Esophagus squamous epithelium (tissue), 5 donors: Measurements from ENCODE around the gene TBXAS1. TPM values are rescaled to one million over a fixed set of nuclear protein-coding genes. Genes with fewer than 3 reads are reported as not detected.
A peak's percentile ranks its signal among the peaks of the same experiment; 100 is the strongest.

Experiments
- DNase-seq: peaks from one replicate; lab custom pipeline; 2025; lab: John Stamatoyannopoulos, UW
- H3K27ac ChIP-seq, 4 donors: fragments of 200-600 bp; sonication (generic); one replicate each; pipeline ENCODE4 v1.5.1; 2016 to 2019; ENCODE audit warnings: mild to moderate bottlenecking in 1 of 4
- H3K27me3 ChIP-seq, 4 donors: fragments of 200-600 bp; sonication (generic); 1 replicate in 3 of 4; 2 replicates in 1 of 4; pipeline versions ENCODE4 v1.5.1 to v1.6.0; 2017 to 2021; ENCODE audit warnings: antibody characterized with exemption in 1 of 4
- H3K36me3 ChIP-seq, 3 donors: fragments of 200-600 bp; sonication (generic); one replicate each; pipeline ENCODE4 v1.5.1; 2016 to 2019
- H3K4me1 ChIP-seq, 3 donors: fragments of 200-600 bp; sonication (generic); one replicate each; pipeline ENCODE4 v1.5.1; 2017 to 2019
- H3K4me3 ChIP-seq, 4 donors: fragments of 200-600 bp; sonication (generic); 1 replicate in 3 of 4; 2 replicates in 1 of 4; pipeline ENCODE4 v1.5.1; 2016 to 2019; ENCODE audit warnings: mild to moderate bottlenecking in 2 of 4, moderate library complexity in 1 of 4
- H3K9me3 ChIP-seq, 3 donors: fragments of 200-600 bp; sonication (generic); one replicate each; pipeline ENCODE4 v1.5.1; 2016 to 2019
- CTCF ChIP-seq, 6 experiments: fragments of 450-650 bp in 4 of 6; fragments of 200-600 bp in 2 of 6; sonication (generic) in 2 of 6; IDR thresholded peaks; one replicate each; pipeline ENCODE4 v1.5.1; 2016 to 2019; ENCODE audit warnings: antibody characterized with exemption in 6 of 6, mild to moderate bottlenecking in 4 of 6, moderate library complexity in 4 of 6
- POLR2A ChIP-seq, 4 donors: fragments of 450-650 bp; IDR thresholded peaks; one replicate each; pipeline ENCODE4 v1.6.1; 2017; ENCODE audit warnings: antibody characterized with exemption in 4 of 4, mild to moderate bottlenecking in 4 of 4, moderate library complexity in 3 of 4
- WGBS, 2 donors: methylation state at CpG; one replicate each; pipeline ENCODE4 v1.1.5; 2018; 5-methylcytosine and 5-hydroxymethylcytosine counted together
- intact Hi-C: fragments of 100-400 bp; cut with DNase I; formaldehyde crosslinking; loops from one replicate; pipeline ENCODE4 v1.15.0; 2022
- total RNA-seq, 4 donors: library from RNA; depleted of rRNA; stranded (reverse); fragments of >200 nt; gene quantifications; one replicate each; pipeline ENCODE4 v1.1.0, GENCODE V29; 2016
- donor health status: DM: yes; HTN: yes; CAD: no.

Gene TBXAS1
- total RNA-seq, 4 donors from 2014 or later, result 9.4 to 24.8 (median 17.8) TPM

GRCh38 chr7:139846297-139846696, 17.2 kb downstream of the TBXAS1 start:
- no peaks in the 10 kb centered on the region for H3K27me3 ChIP-seq
- 90 to 93% methylated on average over 4 of the region's 4 CpGs for WGBS, 2 donors
- H3K4me3 ChIP-seq, result no peak overlapping the region
- H3K36me3 ChIP-seq, result no peaks in the 10 kb centered on the region
- TF ChIP-seq CTCF (IDR thresholded peaks at IDR 0.05) (no peak), POLR2A (IDR thresholded peaks at IDR 0.05) (no peak)
- intact Hi-C loops, result no loop called here
- H3K4me1 ChIP-seq, result peaks cover 0 to 15% (median 8%) of the 10 kb centered on the region in 3 donors
- H3K9me3 ChIP-seq, result no peaks in the 10 kb centered on the region
- no peak for DNase-seq
- H3K27ac ChIP-seq, result no peak overlapping the region

DNA sequence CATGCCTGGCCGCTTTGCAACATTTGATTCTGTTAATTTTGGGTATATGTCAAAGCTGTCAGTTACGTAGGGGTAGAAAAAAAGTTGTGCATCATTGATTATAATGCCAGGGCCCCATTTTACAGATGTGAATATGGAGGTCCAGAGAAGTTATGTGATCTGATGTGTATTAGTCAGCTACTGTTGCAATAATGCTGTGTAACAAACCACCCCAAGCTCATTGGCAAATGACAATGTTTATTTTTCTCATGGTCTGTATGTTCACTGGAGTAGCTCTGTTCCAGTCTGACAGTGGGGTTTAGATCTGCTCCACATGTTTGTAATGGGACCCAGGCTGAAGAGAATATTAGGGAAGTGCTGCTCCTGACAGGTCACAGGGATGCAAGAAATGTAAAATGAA, 19.2 kb downstream of the TBXAS1 start:
- Histone ChIP-seq H3K4me3 (no peak overlapping the region), H3K4me1 (peaks cover 0 to 30% (median 23%) of the 10 kb centered on the region in 3 donors), H3K36me3 (no peaks in the 10 kb centered on the region), H3K27me3 (no peaks in the 10 kb centered on the region), H3K9me3 (no peaks in the 10 kb centered on the region), H3K27ac (no peak overlapping the region)
- no peak for DNase-seq
- intact Hi-C loops, result no loop called here
- TF ChIP-seq CTCF (IDR thresholded peaks at IDR 0.05) (no peak), POLR2A (IDR thresholded peaks at IDR 0.05) (no peak)
- WGBS, 2 donors, result 87 to 100% methylated on average over 2 of the region's 2 CpGs

DNA sequence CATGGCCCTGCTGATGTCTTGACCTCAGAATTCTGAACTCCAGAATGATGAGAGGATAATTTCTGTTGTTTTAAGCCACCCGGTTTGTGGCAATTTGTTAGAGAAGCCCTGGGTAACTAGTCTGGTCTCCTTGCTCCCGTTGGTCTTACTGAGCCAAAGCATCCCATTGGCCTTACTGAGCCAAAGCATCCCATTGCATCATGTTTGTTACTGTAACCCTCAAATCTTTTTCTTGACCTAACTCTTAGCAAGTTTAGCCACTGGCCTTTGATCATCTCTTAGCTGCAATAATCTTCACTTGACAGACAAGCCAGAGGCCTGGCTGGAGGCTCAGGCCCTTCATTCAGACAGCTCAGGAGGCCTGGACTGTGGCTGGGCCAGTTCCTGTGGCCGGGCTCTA, 21.8 kb downstream of the TBXAS1 start:
- no peak for DNase-seq
- peaks cover 4 to 38% (median 27%) of the 10 kb centered on the region in 3 donors for H3K4me1 ChIP-seq
- no peaks in the 10 kb centered on the region for H3K27me3 ChIP-seq
- H3K27ac ChIP-seq, result peak overlapping the region in 1 of 4 donors; percentile 17
- TF ChIP-seq CTCF (IDR thresholded peaks at IDR 0.05), result no peak
- TF ChIP-seq POLR2A (IDR thresholded peaks at IDR 0.05), result no peak
- H3K9me3 ChIP-seq, result no peaks in the 10 kb centered on the region
- no peak overlapping the region for H3K4me3 ChIP-seq
- 58 to 92% methylated on average over 3 of the region's 3 CpGs for WGBS, 2 donors
- H3K36me3 ChIP-seq, result no peaks in the 10 kb centered on the region
- intact Hi-C loops, result no loop called here

- Histone ChIP-seq H3K27me3 (no peaks in the 10 kb centered on the region), H3K27ac (peak overlapping the region in 3 of 4 donors; percentile 6 to 82 (median 12)), H3K4me3 (no peak overlapping the region), H3K36me3 (no peaks in the 10 kb centered on the region), H3K9me3 (no peaks in the 10 kb centered on the region), H3K4me1 (peaks cover 4 to 38% (median 27%) of the 10 kb centered on the region in 3 donors)
- TF ChIP-seq POLR2A (IDR thresholded peaks at IDR 0.05), result no peak
- no peak for TF ChIP-seq CTCF (IDR thresholded peaks at IDR 0.05)
- intact Hi-C loops, result no loop called here
- no peak for DNase-seq
- WGBS, 2 donors, result 89 to 94% methylated on average over 4 of the region's 4 CpGs
Observed at GRCh38 chr7:139851770-139852481, 22.9 kb downstream of the TBXAS1 start.

- H3K9me3 ChIP-seq, result no peaks in the 10 kb centered on the region
- DNase-seq, result no peak
- peaks cover 4 to 38% (median 27%) of the 10 kb centered on the region in 3 donors for H3K4me1 ChIP-seq
- intact Hi-C loops, result no loop called here
- 44 to 75% methylated on average over 1 of the region's 1 CpG for WGBS, 2 donors
- no peaks in the 10 kb centered on the region for H3K36me3 ChIP-seq
- no peaks in the 10 kb centered on the region for H3K27me3 ChIP-seq
- no peak overlapping the region for H3K4me3 ChIP-seq
- peak overlapping the region in 3 of 4 donors; percentile 12 to 85 (median 82) for H3K27ac ChIP-seq
- TF ChIP-seq POLR2A (IDR thresholded peaks at IDR 0.05) (no peak), CTCF (IDR thresholded peaks at IDR 0.05) (no peak)
Observed at GRCh38 chr7:139852482-139852845, 23.4 kb downstream of the TBXAS1 start.
